Pulmonary artery endothelial cell (primary cell): ENCODE data around the gene ROBO1. TPM values are rescaled to one million over a fixed set of nuclear protein-coding genes. Genes with fewer than 3 reads are reported as not detected.

Experiments
- DNase-seq: peaks from one replicate; pipeline ENCODE4 v3.0.0-alpha.2; 2011; ENCODE audit warnings: low read depth, low spot score
- total RNA-seq: library from RNA; depleted of rRNA; stranded (reverse); fragments of >200 nt; gene quantifications from 2 replicates; pipeline ENCODE4 v1.2.3, GENCODE V29; 2014

Gene ROBO1
- total RNA-seq, 1 donor from 2014 or later, result 26.4 TPM

- no peak for DNase-seq
Observed at GRCh38 chr3:78880603-78881461, 887.0 kb downstream of the ROBO1 start.

GRCh38 chr3:78879295-78879860, 888.4 kb downstream of the ROBO1 start:
- DNase-seq, result no peak

GRCh38 chr3:78878789-78879188, 889.0 kb downstream of the ROBO1 start:
- no peak for DNase-seq

GRCh38 chr3:78878011-78878410, 889.8 kb downstream of the ROBO1 start:
- no peak for DNase-seq

GRCh38 chr3:78875851-78876250, 891.9 kb downstream of the ROBO1 start:
- DNase-seq, result no peak

- no peak for DNase-seq
Observed at GRCh38 chr3:78875436-78875835, 892.4 kb downstream of the ROBO1 start.

- DNase-seq, result no peak
Observed at GRCh38 chr3:78873641-78874040, 894.2 kb downstream of the ROBO1 start.

- DNase-seq, result peak; percentile 17
Observed at GRCh38 chr3:78872195-78872594, 895.6 kb downstream of the ROBO1 start.

- no peak for DNase-seq
Observed at GRCh38 chr3:78871048-78871447, 896.8 kb downstream of the ROBO1 start.

GRCh38 chr3:78870484-78870883, 897.3 kb downstream of the ROBO1 start:
- DNase-seq, result no peak

- no peak for DNase-seq
Observed at GRCh38 chr3:78868570-78868969, 899.2 kb downstream of the ROBO1 start.

- DNase-seq, result no peak
Observed at GRCh38 chr3:78867409-78868372, 900.1 kb downstream of the ROBO1 start.

- no peak for DNase-seq
Observed at GRCh38 chr3:78863306-78864203, 904.2 kb downstream of the ROBO1 start.

- no peak for DNase-seq
Observed at GRCh38 chr3:78861156-78861555, 906.6 kb downstream of the ROBO1 start.

- no peak for DNase-seq
Observed at GRCh38 chr3:78860567-78860966, 907.2 kb downstream of the ROBO1 start.

GRCh38 chr3:78858910-78859309, 908.9 kb downstream of the ROBO1 start:
- DNase-seq, result no peak

- no peak for DNase-seq
Observed at GRCh38 chr3:78858174-78858573, 909.6 kb downstream of the ROBO1 start.

GRCh38 chr3:78857494-78858111, 910.2 kb downstream of the ROBO1 start:
- no peak for DNase-seq

- no peak for DNase-seq
Observed at GRCh38 chr3:78856164-78856563, 911.6 kb downstream of the ROBO1 start.

GRCh38 chr3:78855190-78855589, 912.6 kb downstream of the ROBO1 start:
- no peak for DNase-seq
